Measurements from ENCODE around the gene SLC12A3.

Gene SLC12A3

GRCh38 chr16:56864960-56865359, at the start of gene SLC12A3:
TSS of gene SLC12A3 (plus strand) at chr16:56865207. CDS start at chr16:56865236, 29 bp downstream.
- DNase-seq (ENCODE audit: low spot score), result no peak

- no peak for DNase-seq (ENCODE audit: low spot score)
These were observed 49.3 kb upstream of the SLC12A3 start for GRCh38 chr16:56815721-56816120.

GRCh38 chr16:56817056-56817455, 48.0 kb upstream of the SLC12A3 start:
- no peak for DNase-seq (ENCODE audit: low spot score)

GRCh38 chr16:56817938-56818337, 47.1 kb upstream of the SLC12A3 start:
- no peak for DNase-seq (ENCODE audit: low spot score)

GRCh38 chr16:56823081-56823733, 41.8 kb upstream of the SLC12A3 start:
- no peak for DNase-seq (ENCODE audit: low spot score)

GRCh38 chr16:56824331-56824730, 40.7 kb upstream of the SLC12A3 start:
- no peak for DNase-seq (ENCODE audit: low spot score)

- DNase-seq (ENCODE audit: low spot score), result no peak
These were observed 40.2 kb upstream of the SLC12A3 start for GRCh38 chr16:56824804-56825203.

- no peak for DNase-seq (ENCODE audit: low spot score)
These were observed 39.2 kb upstream of the SLC12A3 start for GRCh38 chr16:56825826-56826225.

GRCh38 chr16:56828647-56829046, 36.4 kb upstream of the SLC12A3 start:
- no peak for DNase-seq (ENCODE audit: low spot score)

GRCh38 chr16:56830669-56831068, 34.3 kb upstream of the SLC12A3 start:
- DNase-seq (ENCODE audit: low spot score), result no peak

GRCh38 chr16:56832768-56833167, 32.2 kb upstream of the SLC12A3 start:
- DNase-seq (ENCODE audit: low spot score), result no peak

GRCh38 chr16:56833243-56833970, 31.6 kb upstream of the SLC12A3 start:
- DNase-seq (ENCODE audit: low spot score), result no peak

- no peak for DNase-seq (ENCODE audit: low spot score)
These were observed 29.7 kb upstream of the SLC12A3 start for GRCh38 chr16:56835320-56835719.

- no peak for DNase-seq (ENCODE audit: low spot score)
These were observed 28.4 kb upstream of the SLC12A3 start for GRCh38 chr16:56836410-56837230.

- DNase-seq (ENCODE audit: low spot score), result no peak
These were observed 26.2 kb upstream of the SLC12A3 start for GRCh38 chr16:56838622-56839337.

GRCh38 chr16:56841233-56841632, 23.8 kb upstream of the SLC12A3 start:
- no peak for DNase-seq (ENCODE audit: low spot score)

- DNase-seq (ENCODE audit: low spot score), result no peak
These were observed 23.3 kb upstream of the SLC12A3 start for GRCh38 chr16:56841659-56842058.

GRCh38 chr16:56842133-56842532, 22.9 kb upstream of the SLC12A3 start:
- DNase-seq (ENCODE audit: low spot score), result no peak

- no peak for DNase-seq (ENCODE audit: low spot score)
These were observed 21.0 kb upstream of the SLC12A3 start for GRCh38 chr16:56844056-56844455.

GRCh38 chr16:56847173-56847910, 17.7 kb upstream of the SLC12A3 start:
- peak; percentile 14 for DNase-seq (ENCODE audit: low spot score)

Measured in CD4-positive, alpha-beta T cell treated with Interleukin-6 at 100 ng/mL for 8 hours (primary cell).